Heart left ventricle (tissue), 13 donors: ENCODE data around the gene TNIK.

Experiments used
- POLR2A ChIP-seq, 2 donors: fragments of 450-650 bp; IDR thresholded peaks; one replicate each; pipeline ENCODE4 v1.6.1; 2017; ENCODE audit warnings: antibody characterized with exemption in 2 of 2, mild to moderate bottlenecking in 2 of 2, moderate library complexity in 2 of 2
- TF ChIP-seq, protein P1 (sequence below), 12 donors: fragments of 200-600 bp; sonication (generic) in 4 of 12; IDR thresholded peaks; one replicate each; pipeline versions ENCODE4 v1.5.0 to v1.8.0; 2018 to 2022; ENCODE audit warnings: antibody characterized with exemption in 12 of 12, mild to moderate bottlenecking in 5 of 12
- donor health status: ischemic (EF 13 %, LVEDD 7.1; RV severe dilation, severe dysfunction).
- donor health status: DM: no; HTN: yes; CAD: no.
- donor health status: DM: no; HTN: no; CAD: no.
- donor health status: ischemic (EF 25% LVEDD 6.9; RV normal size, moderate dysfunction).
- donor health status: ischemic (EF 25% LVEDD 5.7; RV mildly dilated, moderate dysfunction).
- donor health status: ischemic (EF 35%, LVEDD 5.7; RV mildly dilated, moderate dysfunction).
- donor health status: nonischemic (EF 11% LVEDD 7.7; RV severe dilation, severe dysfunction).
- donor health status: DM: yes; HTN: yes; CAD: no.
- donor health status: PGD.
- donor health status: ischemic (EF 29% LVEDD 5.4; RV normal size, mild dysfunction).
- donor health status: nonischemic (EF 23%, LVEDD 6.1; RV moderate dilation, normal function).

DNA sequence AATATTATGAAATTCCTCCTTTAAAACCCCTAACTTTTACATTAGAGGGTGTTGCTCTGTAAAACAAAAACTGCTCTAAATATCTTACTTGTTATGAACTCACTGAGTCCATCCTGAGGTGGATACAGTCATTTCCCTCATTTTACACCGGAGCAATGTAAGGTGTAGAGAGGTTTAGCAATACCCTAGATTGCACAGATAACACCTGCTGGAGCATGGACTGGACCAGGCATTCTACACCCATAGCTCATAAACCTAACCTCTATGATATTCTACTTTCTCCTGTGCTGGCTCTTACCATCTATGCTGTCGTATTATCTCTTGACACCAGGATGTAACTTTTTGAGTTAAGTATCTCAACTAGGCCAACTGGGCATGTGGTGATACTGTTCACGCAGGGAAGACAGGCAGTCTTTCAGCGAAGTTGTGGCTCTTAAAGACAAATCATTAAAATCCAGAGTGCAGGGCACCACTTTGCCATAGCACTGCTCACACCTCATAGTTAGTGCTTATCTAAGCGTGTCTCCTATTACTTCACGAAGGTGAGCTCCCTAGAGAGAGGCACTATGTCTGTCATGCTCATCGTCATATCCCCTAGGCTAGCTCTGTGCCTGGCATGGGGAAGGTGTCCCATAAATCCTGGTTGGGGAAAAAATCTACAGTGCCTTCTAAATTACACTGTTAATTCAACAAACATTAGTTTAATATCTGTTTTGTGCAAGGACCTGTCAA is 333.6 kb downstream of the TNIK start:
- TF ChIP-seq, protein P1, sequence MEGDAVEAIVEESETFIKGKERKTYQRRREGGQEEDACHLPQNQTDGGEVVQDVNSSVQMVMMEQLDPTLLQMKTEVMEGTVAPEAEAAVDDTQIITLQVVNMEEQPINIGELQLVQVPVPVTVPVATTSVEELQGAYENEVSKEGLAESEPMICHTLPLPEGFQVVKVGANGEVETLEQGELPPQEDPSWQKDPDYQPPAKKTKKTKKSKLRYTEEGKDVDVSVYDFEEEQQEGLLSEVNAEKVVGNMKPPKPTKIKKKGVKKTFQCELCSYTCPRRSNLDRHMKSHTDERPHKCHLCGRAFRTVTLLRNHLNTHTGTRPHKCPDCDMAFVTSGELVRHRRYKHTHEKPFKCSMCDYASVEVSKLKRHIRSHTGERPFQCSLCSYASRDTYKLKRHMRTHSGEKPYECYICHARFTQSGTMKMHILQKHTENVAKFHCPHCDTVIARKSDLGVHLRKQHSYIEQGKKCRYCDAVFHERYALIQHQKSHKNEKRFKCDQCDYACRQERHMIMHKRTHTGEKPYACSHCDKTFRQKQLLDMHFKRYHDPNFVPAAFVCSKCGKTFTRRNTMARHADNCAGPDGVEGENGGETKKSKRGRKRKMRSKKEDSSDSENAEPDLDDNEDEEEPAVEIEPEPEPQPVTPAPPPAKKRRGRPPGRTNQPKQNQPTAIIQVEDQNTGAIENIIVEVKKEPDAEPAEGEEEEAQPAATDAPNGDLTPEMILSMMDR (IDR thresholded peaks at IDR 0.05), result no peak
- no peak for TF ChIP-seq POLR2A (IDR thresholded peaks at IDR 0.05)
